Peyer's patch (tissue), 4 donors: ENCODE results near the gene WDR64. TPM values are rescaled to one million over a fixed set of nuclear protein-coding genes. Genes with fewer than 3 reads are reported as not detected.

Experiments used
- DNase-seq, 3 donors: peaks; one replicate each; pipeline ENCODE4 v3.0.0-alpha.2; 2017 to 2019
- H3K27ac ChIP-seq, 4 donors: fragments of 200-600 bp; sonication (generic); one replicate each; pipeline ENCODE4 v1.5.1; 2016 to 2019
- H3K27me3 ChIP-seq, 2 donors: fragments of 200-600 bp; sonication (generic); one replicate each; pipeline ENCODE4 v1.5.1; 2019
- H3K36me3 ChIP-seq, 3 donors: fragments of 200-600 bp; sonication (generic); one replicate each; pipeline ENCODE4 v1.5.1; 2016 to 2019
- H3K4me1 ChIP-seq, 4 donors: fragments of 200-600 bp; sonication (generic); one replicate each; pipeline ENCODE4 v1.5.1; 2016 to 2019
- H3K4me3 ChIP-seq, 4 donors: fragments of 200-600 bp; sonication (generic); 1 replicate in 3 of 4; 2 replicates in 1 of 4; pipeline ENCODE4 v1.5.1; 2016 to 2019; ENCODE audit warnings: mild to moderate bottlenecking in 1 of 4
- H3K9me3 ChIP-seq, 4 donors: fragments of 200-600 bp; sonication (generic); one replicate each; pipeline ENCODE4 v1.5.1; 2016 to 2019; ENCODE audit warnings: mild to moderate bottlenecking in 1 of 4
- CTCF ChIP-seq, 6 experiments: fragments of 450-650 bp in 4 of 6; fragments of 200-600 bp in 2 of 6; sonication (generic) in 1 of 6; IDR thresholded peaks; one replicate each; pipeline ENCODE4 v1.5.1; 2017 to 2019; ENCODE audit warnings: antibody characterized with exemption in 6 of 6, mild to moderate bottlenecking in 3 of 6, moderate library complexity in 1 of 6
- POLR2A ChIP-seq, 2 donors: fragments of 450-650 bp; IDR thresholded peaks; one replicate each; pipeline ENCODE4 v1.5.1; 2017; ENCODE audit warnings: antibody characterized with exemption in 2 of 2, mild to moderate bottlenecking in 2 of 2, moderate library complexity in 2 of 2
- total RNA-seq, 4 donors: library from RNA; depleted of rRNA; stranded (reverse); fragments of >200 nt; gene quantifications; one replicate each; pipeline ENCODE4 v1.1.0, GENCODE V29; 2016

The WDR64 gene
- total RNA-seq, 4 donors from 2014 or later: not detected

- Histone ChIP-seq H3K4me3 (no peak overlapping the region), H3K27ac (no peak overlapping the region), H3K4me1 (no peaks in the 10 kb centered on the region), H3K27me3 (no peaks in the 10 kb centered on the region), H3K9me3 (no peaks in the 10 kb centered on the region), H3K36me3 (no peaks in the 10 kb centered on the region)
- TF ChIP-seq CTCF (IDR thresholded peaks at IDR 0.05): no peak
- TF ChIP-seq POLR2A (IDR thresholded peaks at IDR 0.05): no peak
- DNase-seq: no peak
Measured at GRCh38 chr1:241776911-241777310, 124.8 kb downstream of the WDR64 start.

GRCh38 chr1:241778117-241778516 is 126.0 kb downstream of the WDR64 start:
- H3K27me3 ChIP-seq: no peaks in the 10 kb centered on the region
- no peak for DNase-seq
- no peak overlapping the region for H3K4me3 ChIP-seq
- H3K36me3 ChIP-seq: no peaks in the 10 kb centered on the region
- TF ChIP-seq POLR2A (IDR thresholded peaks at IDR 0.05) (no peak), CTCF (IDR thresholded peaks at IDR 0.05) (no peak)
- no peaks in the 10 kb centered on the region for H3K9me3 ChIP-seq
- H3K4me1 ChIP-seq: no peaks in the 10 kb centered on the region
- H3K27ac ChIP-seq: no peak overlapping the region

- H3K4me3 ChIP-seq: no peak overlapping the region
- TF ChIP-seq CTCF (IDR thresholded peaks at IDR 0.05) (no peak), POLR2A (IDR thresholded peaks at IDR 0.05) (no peak)
- H3K27me3 ChIP-seq: no peaks in the 10 kb centered on the region
- no peaks in the 10 kb centered on the region for H3K36me3 ChIP-seq
- no peak overlapping the region for H3K27ac ChIP-seq
- H3K4me1 ChIP-seq: no peaks in the 10 kb centered on the region
- no peaks in the 10 kb centered on the region for H3K9me3 ChIP-seq
- no peak for DNase-seq
Measured at GRCh38 chr1:241779897-241780296, 127.8 kb downstream of the WDR64 start.

GRCh38 chr1:241782396-241782795 is 130.3 kb downstream of the WDR64 start:
- Histone ChIP-seq H3K4me1 (no peaks in the 10 kb centered on the region), H3K27me3 (no peaks in the 10 kb centered on the region), H3K27ac (no peak overlapping the region), H3K36me3 (no peaks in the 10 kb centered on the region), H3K9me3 (no peaks in the 10 kb centered on the region), H3K4me3 (no peak overlapping the region)
- no peak for DNase-seq
- TF ChIP-seq CTCF (IDR thresholded peaks at IDR 0.05) (no peak), POLR2A (IDR thresholded peaks at IDR 0.05) (no peak)

- Histone ChIP-seq H3K9me3 (no peaks in the 10 kb centered on the region), H3K36me3 (no peaks in the 10 kb centered on the region), H3K27me3 (no peaks in the 10 kb centered on the region), H3K27ac (no peak overlapping the region), H3K4me3 (no peak overlapping the region), H3K4me1 (no peaks in the 10 kb centered on the region)
- no peak for DNase-seq
- TF ChIP-seq POLR2A (IDR thresholded peaks at IDR 0.05): no peak
- TF ChIP-seq CTCF (IDR thresholded peaks at IDR 0.05): no peak
Measured at GRCh38 chr1:241787691-241788090, 135.6 kb downstream of the WDR64 start.

- H3K4me1 ChIP-seq: no peaks in the 10 kb centered on the region
- H3K4me3 ChIP-seq: no peak overlapping the region
- H3K9me3 ChIP-seq: no peaks in the 10 kb centered on the region
- H3K27me3 ChIP-seq: no peaks in the 10 kb centered on the region
- no peak overlapping the region for H3K27ac ChIP-seq
- no peaks in the 10 kb centered on the region for H3K36me3 ChIP-seq
- DNase-seq: no peak
- TF ChIP-seq POLR2A (IDR thresholded peaks at IDR 0.05) (no peak), CTCF (IDR thresholded peaks at IDR 0.05) (no peak)
Measured at GRCh38 chr1:241789061-241789460, 137.0 kb downstream of the WDR64 start.
